Medulla oblongata (tissue), 1 donor: Measurements from ENCODE around the gene CCDC88C.
"Not testable (repeated sequence)": the region's sequence is repeated elsewhere in the genome, so short reads cannot be mapped to it uniquely, and the experiment has no call there.

Experiments used
- DNase-seq: peaks from one replicate; pipeline ENCODE4 v3.0.0-alpha.2; 2015; ENCODE audit errors: extremely low spot score

Gene CCDC88C

GRCh38 chr14:91228112-91229004, 189.3 kb downstream of the CCDC88C start:
- no peak for DNase-seq

GRCh38 chr14:91227183-91227628, 190.4 kb downstream of the CCDC88C start:
- DNase-seq, result no peak

- DNase-seq, result not testable (repeated sequence)
Observed at GRCh38 chr14:91226360-91226759, 191.3 kb downstream of the CCDC88C start.

GRCh38 chr14:91225025-91225424, 192.6 kb downstream of the CCDC88C start:
- no peak for DNase-seq

GRCh38 chr14:91223028-91223783, 194.4 kb downstream of the CCDC88C start:
- DNase-seq, result no peak
